ENCODE results near the gene ROCK2. TPM values are rescaled to one million over a fixed set of nuclear protein-coding genes. Genes with fewer than 3 reads are reported as not detected.

ROCK2 gene
- total and polyA plus RNA-seq, 2 experiments from 2014 or later = 34.5 to 59.6 TPM

GRCh38 chr2:11180653-11181052 is 163.8 kb downstream of the ROCK2 start:
- no peak overlapping the region for H2AFZ ChIP-seq
- H3K79me2 ChIP-seq = no peaks in the 10 kb centered on the region
- no peak overlapping the region for H3K27ac ChIP-seq
- H3K27me3 ChIP-seq = no peaks in the 10 kb centered on the region
- no peaks in the 10 kb centered on the region for H3K9me3 ChIP-seq (ENCODE audit: low read depth)
- no peak for DNase-seq (ENCODE audit: low spot score)
- H3K36me3 ChIP-seq (replicated peaks; ENCODE audit: insufficient read depth, low read depth) = no peaks in the 10 kb centered on the region
- no peak overlapping the region for H3K4me3 ChIP-seq
- no peak overlapping the region for H3K4me2 ChIP-seq
- TF ChIP-seq EZH2phosphoT487 (IDR thresholded peaks at IDR 0.05; ENCODE audit: low read depth, severe bottlenecking, unreplicated experiment) = no peak
- no peak for TF ChIP-seq CTCF (IDR thresholded peaks at IDR 0.05; ENCODE audit: poor library complexity)
- no peak for TF ChIP-seq EZH2 (IDR thresholded peaks at IDR 0.05; ENCODE audit: borderline replicate concordance)
- H4K20me1 ChIP-seq (ENCODE audit: insufficient read depth, poor library complexity, severe bottlenecking) = no peaks in the 10 kb centered on the region
- 79% methylated on average over 6 of the region's 6 CpGs for WGBS (ENCODE audit: low lambda C conversion rate, missing lambda C conversion rate)
- H3K4me1 ChIP-seq (ENCODE audit: insufficient read depth) = no peaks in the 10 kb centered on the region
- H3K9me2 ChIP-seq (replicated peaks; ENCODE audit: insufficient read depth) = no peaks in the 10 kb centered on the region

GRCh38 chr2:11179899-11180298 is 164.5 kb downstream of the ROCK2 start:
- 89% methylated on average over 4 of the region's 4 CpGs for WGBS (ENCODE audit: low lambda C conversion rate, missing lambda C conversion rate)
- Histone ChIP-seq H4K20me1 (ENCODE audit: insufficient read depth, poor library complexity, severe bottlenecking) (no peaks in the 10 kb centered on the region), H2AFZ (no peak overlapping the region)

GRCh38 chr2:11179196-11179595 is 165.2 kb downstream of the ROCK2 start:
- H3K4me3 ChIP-seq = no peak overlapping the region
- H4K20me1 ChIP-seq (ENCODE audit: insufficient read depth, poor library complexity, severe bottlenecking) = no peaks in the 10 kb centered on the region
- WGBS (ENCODE audit: low lambda C conversion rate, missing lambda C conversion rate) = 69% methylated on average over 4 of the region's 4 CpGs
- no peak for TF ChIP-seq EZH2phosphoT487 (IDR thresholded peaks at IDR 0.05; ENCODE audit: low read depth, severe bottlenecking, unreplicated experiment)
- TF ChIP-seq EZH2 (IDR thresholded peaks at IDR 0.05; ENCODE audit: borderline replicate concordance) = no peak
- no peak overlapping the region for H3K27ac ChIP-seq
- no peak overlapping the region for H3K4me2 ChIP-seq
- H3K4me1 ChIP-seq (ENCODE audit: insufficient read depth) = no peaks in the 10 kb centered on the region
- H3K9me3 ChIP-seq (ENCODE audit: low read depth) = no peaks in the 10 kb centered on the region
- no peaks in the 10 kb centered on the region for H3K36me3 ChIP-seq (replicated peaks; ENCODE audit: insufficient read depth, low read depth)
- H2AFZ ChIP-seq = no peak overlapping the region
- no peaks in the 10 kb centered on the region for H3K27me3 ChIP-seq
- no peak for DNase-seq (ENCODE audit: low spot score)
- H3K79me2 ChIP-seq = no peaks in the 10 kb centered on the region
- H3K9me2 ChIP-seq (replicated peaks; ENCODE audit: insufficient read depth) = no peaks in the 10 kb centered on the region

More at GRCh38 chr2:11179899-11180298, 164.5 kb downstream of the ROCK2 start:
- no peaks in the 10 kb centered on the region for H3K79me2 ChIP-seq
- no peak for DNase-seq (ENCODE audit: low spot score)
- H3K9me3 ChIP-seq (ENCODE audit: low read depth) = no peaks in the 10 kb centered on the region
- no peak overlapping the region for H3K4me3 ChIP-seq
- H3K27me3 ChIP-seq = no peaks in the 10 kb centered on the region
- TF ChIP-seq EZH2 (IDR thresholded peaks at IDR 0.05; ENCODE audit: borderline replicate concordance) = no peak
- H3K4me1 ChIP-seq (ENCODE audit: insufficient read depth) = no peaks in the 10 kb centered on the region
- no peaks in the 10 kb centered on the region for H3K9me2 ChIP-seq (replicated peaks; ENCODE audit: insufficient read depth)
- H3K36me3 ChIP-seq (replicated peaks; ENCODE audit: insufficient read depth, low read depth) = no peaks in the 10 kb centered on the region
- H3K4me2 ChIP-seq = no peak overlapping the region
- no peak overlapping the region for H3K27ac ChIP-seq

- H3K4me2 ChIP-seq = no peak overlapping the region
- DNase-seq (ENCODE audit: low spot score) = no peak
- no peaks in the 10 kb centered on the region for H3K9me3 ChIP-seq (ENCODE audit: low read depth)
- no peaks in the 10 kb centered on the region for H3K79me2 ChIP-seq
- TF ChIP-seq EZH2 (IDR thresholded peaks at IDR 0.05; ENCODE audit: borderline replicate concordance) (no peak), CTCF (IDR thresholded peaks at IDR 0.05; ENCODE audit: poor library complexity) (no peak), EZH2phosphoT487 (IDR thresholded peaks at IDR 0.05; ENCODE audit: low read depth, severe bottlenecking, unreplicated experiment) (no peak)
- H4K20me1 ChIP-seq (ENCODE audit: insufficient read depth, poor library complexity, severe bottlenecking) = no peaks in the 10 kb centered on the region
- H3K4me1 ChIP-seq (ENCODE audit: insufficient read depth) = no peaks in the 10 kb centered on the region
- H3K9me2 ChIP-seq (replicated peaks; ENCODE audit: insufficient read depth) = no peaks in the 10 kb centered on the region
- WGBS (ENCODE audit: low lambda C conversion rate, missing lambda C conversion rate) = 60% methylated on average over 5 of the region's 5 CpGs
- H3K27ac ChIP-seq = no peak overlapping the region
- H3K36me3 ChIP-seq (replicated peaks; ENCODE audit: insufficient read depth, low read depth) = no peaks in the 10 kb centered on the region
- H3K27me3 ChIP-seq = no peaks in the 10 kb centered on the region
- no peak overlapping the region for H3K4me3 ChIP-seq
- no peak overlapping the region for H2AFZ ChIP-seq
These were observed 166.4 kb downstream of the ROCK2 start for GRCh38 chr2:11177871-11178690.
